Hepatocyte (in vitro differentiated cells): ENCODE results near the gene ACSS1. TPM values are rescaled to one million over a fixed set of nuclear protein-coding genes. Genes with fewer than 3 reads are reported as not detected.

ENCODE experiments used
- DNase-seq: peaks from one replicate; pipeline ENCODE4 v3.0.0-alpha.2; 2016; ENCODE audit warnings: low spot score
- H2AFZ ChIP-seq: fragments of 200-600 bp; sonication (generic); 2 replicates; pipeline ENCODE4 v1.6.0; 2016; ENCODE audit warnings: antibody characterized with exemption, mild to moderate bottlenecking
- H3K27ac ChIP-seq: fragments of 200-600 bp; sonication (generic); 2 replicates; pipeline ENCODE4 v1.5.1; 2016; ENCODE audit warnings: mild to moderate bottlenecking
- H3K27me3 ChIP-seq: fragments of 200-600 bp; sonication (generic); 2 replicates; pipeline ENCODE4 v1.6.1; 2016
- H3K36me3 ChIP-seq: fragments of 200-600 bp; sonication (generic); replicated peaks from 2 replicates; pipeline ENCODE4 v1.5.1; 2016; ENCODE audit warnings: low read depth; ENCODE audit not compliant: insufficient read depth
- H3K4me1 ChIP-seq: fragments of 200-600 bp; sonication (generic); 2 replicates; pipeline ENCODE4 v1.5.1; 2016; ENCODE audit warnings: mild to moderate bottlenecking, moderate library complexity; ENCODE audit not compliant: insufficient read depth
- H3K4me2 ChIP-seq: fragments of 200-600 bp; sonication (generic); 2 replicates; pipeline ENCODE4 v1.6.0; 2016
- H3K4me3 ChIP-seq: fragments of 200-600 bp; sonication (generic); 2 replicates; pipeline ENCODE4 v1.5.1; 2016; ENCODE audit warnings: mild to moderate bottlenecking
- H3K79me2 ChIP-seq: fragments of 200-600 bp; sonication (generic); 2 replicates; pipeline ENCODE4 v1.6.0; 2017; ENCODE audit warnings: mild to moderate bottlenecking
- H3K9me2 ChIP-seq: fragments of 200-600 bp; sonication (generic); replicated peaks from 2 replicates; pipeline ENCODE4 v1.6.0; 2017; ENCODE audit warnings: mild to moderate bottlenecking; ENCODE audit not compliant: insufficient read depth
- H3K9me3 ChIP-seq: fragments of 200-600 bp; sonication (generic); 2 replicates; pipeline ENCODE4 v1.5.1; 2016; ENCODE audit warnings: low read depth, mild to moderate bottlenecking
- H4K20me1 ChIP-seq: fragments of 200-600 bp; sonication (generic); 2 replicates; pipeline ENCODE4 v1.6.0; 2016; ENCODE audit warnings: mild to moderate bottlenecking; ENCODE audit not compliant: insufficient read depth, poor library complexity, severe bottlenecking
- CTCF ChIP-seq: fragments of 200-600 bp; sonication (generic); IDR thresholded peaks from 2 replicates; pipeline ENCODE4 v1.5.1; 2016; ENCODE audit warnings: antibody characterized with exemption, mild to moderate bottlenecking; ENCODE audit not compliant: poor library complexity
- EZH2 ChIP-seq: fragments of 200-600 bp; sonication (generic); IDR thresholded peaks from 2 replicates; pipeline ENCODE4 v1.6.1; 2016; ENCODE audit warnings: antibody characterized with exemption, mild to moderate bottlenecking, borderline replicate concordance
- EZH2phosphoT487 ChIP-seq: fragments of 200-600 bp; sonication (generic); IDR thresholded peaks from one replicate; pipeline ENCODE4 v1.6.1; 2018; ENCODE audit warnings: antibody characterized with exemption, mild to moderate bottlenecking, low read depth, moderate library complexity; ENCODE audit not compliant: unreplicated experiment, severe bottlenecking
- WGBS: methylation state at CpG from one replicate; pipeline ENCODE4 v1.1.6; 2016; ENCODE audit warnings: low lambda C conversion rate; ENCODE audit errors: missing lambda C conversion rate; 5-methylcytosine and 5-hydroxymethylcytosine counted together
- polyA plus RNA-seq: library from polyadenylated mRNA; unstranded; fragments of >200 nt; fragmentation: Nextera tagmentation; extraction: Ambion mirVana; gene quantifications from 2 replicates; pipeline ENCODE4 v1.2.1, GENCODE V29; 2016
- total RNA-seq: library from RNA; depleted of rRNA; stranded (reverse); fragments of >200 nt; gene quantifications from 2 replicates; pipeline ENCODE4 v1.2.3, GENCODE V29; 2014

Gene ACSS1
- total and polyA plus RNA-seq, 2 experiments from 2014 or later, result 20.5 to 37.7 TPM

- TF ChIP-seq EZH2, result no peak
- no peak for TF ChIP-seq EZH2phosphoT487
- TF ChIP-seq CTCF, result no peak
- H3K27me3 ChIP-seq, result peaks cover 34% of the 10 kb centered on the region
These were observed 31.7 kb upstream of the ACSS1 start for GRCh38 chr20:25089662-25090061.

GRCh38 chr20:25089096-25089495 is 31.2 kb upstream of the ACSS1 start:
- H4K20me1 ChIP-seq, result no peaks in the 10 kb centered on the region
- H2AFZ ChIP-seq, result no peak overlapping the region
- no peaks in the 10 kb centered on the region for H3K9me2 ChIP-seq
- TF ChIP-seq EZH2, result no peak
- no peak for TF ChIP-seq CTCF
- no peak for TF ChIP-seq EZH2phosphoT487
- H3K4me1 ChIP-seq, result no peaks in the 10 kb centered on the region
- no peaks in the 10 kb centered on the region for H3K36me3 ChIP-seq
- H3K27me3 ChIP-seq, result peaks cover 40% of the 10 kb centered on the region
- H3K9me3 ChIP-seq, result no peaks in the 10 kb centered on the region
- DNase-seq, result no peak
- H3K27ac ChIP-seq, result no peak overlapping the region
- no peaks in the 10 kb centered on the region for H3K79me2 ChIP-seq
- H3K4me3 ChIP-seq, result no peak overlapping the region
- no peak overlapping the region for H3K4me2 ChIP-seq

More at GRCh38 chr20:25089662-25090061, 31.7 kb upstream of the ACSS1 start:
- Histone ChIP-seq H3K4me3 (no peak overlapping the region), H3K79me2 (no peaks in the 10 kb centered on the region), H3K9me2 (no peaks in the 10 kb centered on the region), H3K27ac (no peak overlapping the region), H3K9me3 (no peaks in the 10 kb centered on the region), H2AFZ (no peak overlapping the region), H3K36me3 (no peaks in the 10 kb centered on the region), H3K4me1 (no peaks in the 10 kb centered on the region), H3K4me2 (no peak overlapping the region), H4K20me1 (no peaks in the 10 kb centered on the region)
- 89% methylated on average over 11 of the region's 12 CpGs for WGBS
- DNase-seq, result no peak

- H3K9me2 ChIP-seq, result no peaks in the 10 kb centered on the region
- H3K36me3 ChIP-seq, result no peaks in the 10 kb centered on the region
- no peaks in the 10 kb centered on the region for H3K79me2 ChIP-seq
- H3K9me3 ChIP-seq, result no peaks in the 10 kb centered on the region
- H3K4me2 ChIP-seq, result no peak overlapping the region
- no peak for DNase-seq
- no peak overlapping the region for H3K4me3 ChIP-seq
- H3K4me1 ChIP-seq, result no peaks in the 10 kb centered on the region
- H2AFZ ChIP-seq, result no peak overlapping the region
- no peak for TF ChIP-seq EZH2phosphoT487
- no peak for TF ChIP-seq EZH2
- TF ChIP-seq CTCF, result no peak
- H3K27me3 ChIP-seq, result peaks cover 48% of the 10 kb centered on the region
- 88% methylated on average over 6 of the region's 6 CpGs for WGBS
- no peak overlapping the region for H3K27ac ChIP-seq
- H4K20me1 ChIP-seq, result no peaks in the 10 kb centered on the region
These were observed 30.3 kb upstream of the ACSS1 start for GRCh38 chr20:25088267-25088666.
